ENCODE results near the gene MDFIC. TPM values are rescaled to one million over a fixed set of nuclear protein-coding genes. Genes with fewer than 3 reads are reported as not detected.

Gene MDFIC
- total and polyA plus RNA-seq, 2 donors (not counting 1 experiment from before 2014, with no cell fraction given), result 19.6 to 66.1 TPM

- peaks cover 19% of the 10 kb centered on the region in 2 donors for H3K4me1 ChIP-seq (ENCODE audit: control insufficient read depth in 2 of 2, insufficient read depth in 2 of 2, low read length in 2 of 2)
Observed at GRCh38 chr7:115005953-115006352, 84.1 kb downstream of the MDFIC start.

GRCh38 chr7:115007751-115008150 lies 85.9 kb downstream of the MDFIC start:
- Mint-ChIP-seq H3K27me3 (no peaks in the 10 kb centered on the region), H3K4me3 (no peak overlapping the region), H3K27ac (no peak overlapping the region), H3K9me3 (ENCODE audit: insufficient read depth) (no peaks in the 10 kb centered on the region), H3K4me1 (peaks cover 27% of the 10 kb centered on the region)
- Histone ChIP-seq H3K27me3 (replicated peaks in 1 of 4; ENCODE audit: control extremely low read depth in 1 of 4, control insufficient read depth in 3 of 4, insufficient read depth in 4 of 4, low read length in 3 of 4) (no peaks in the 10 kb centered on the region), H3K79me2 (ENCODE audit: control insufficient read depth, insufficient read depth, low read length) (peaks cover 4% of the 10 kb centered on the region), H3K9ac (ENCODE audit: low read length) (no peak overlapping the region), H3K27ac (ENCODE audit: low read length in 2 of 2) (peak overlapping the region in 1 of 2 donors; percentile 38), H3K4me2 (replicated peaks; ENCODE audit: low read depth, low read length, poor library complexity, severe bottlenecking) (no peak overlapping the region), H4K20me1 (ENCODE audit: control insufficient read depth, insufficient read depth, low read length, poor library complexity, severe bottlenecking) (no peaks in the 10 kb centered on the region), H2AFZ (ENCODE audit: insufficient read depth, low read depth, low read length, poor library complexity, severe bottlenecking) (no peak overlapping the region), H3K36me3 (replicated peaks in 1 of 2; ENCODE audit: control extremely low read depth in 1 of 2, control insufficient read depth in 1 of 2, extremely low read depth in 1 of 2, insufficient read depth in 2 of 2, low read length in 1 of 2) (peaks cover 0 to 12% of the 10 kb centered on the region in 2 experiments), H3K4me3 (ENCODE audit: control extremely low read depth in 1 of 5, extremely low read depth in 1 of 5, insufficient read depth in 1 of 5, low read depth in 2 of 5, low read length in 4 of 5) (no peak overlapping the region), H3K9me3 (ENCODE audit: control extremely low read depth in 1 of 3, control insufficient read depth in 2 of 3, insufficient read depth in 1 of 3, low read length in 2 of 3) (no peaks in the 10 kb centered on the region), H3K4me1 (ENCODE audit: control insufficient read depth in 2 of 2, insufficient read depth in 2 of 2, low read length in 2 of 2) (peaks cover 19% of the 10 kb centered on the region in 2 donors)
- DNase-seq (no peak), ATAC-seq (ENCODE audit: low read depth) (no peak)
- intact Hi-C loops (cut with micrococcal nuclease), result no loop called here
- no peak for TF ChIP-seq EZH2 (IDR thresholded peaks at IDR 0.05; ENCODE audit: borderline replicate concordance, insufficient read depth, low read depth, low read length, poor library complexity, severe bottlenecking)
- no peak for TF ChIP-seq CTCF (IDR thresholded peaks at IDR 0.05)
- CTCF ChIA-PET, result interaction anchor here (2.4 kb wide), 1 partner anchor 142 kb away, joined by 10 read pairs; no protein-coding TSS in a partner anchor
- POLR2A ChIA-PET, result no interaction called here
- WGBS (ENCODE audit: insufficient coverage), result 90% methylated on average over 2 of the region's 7 CpGs

More at GRCh38 chr7:115005953-115006352, 84.1 kb downstream of the MDFIC start:
- DNase-seq, result no peak
- Mint-ChIP-seq H3K27ac (no peak overlapping the region), H3K27me3 (no peaks in the 10 kb centered on the region), H3K4me1 (peaks cover 27% of the 10 kb centered on the region), H3K9me3 (ENCODE audit: insufficient read depth) (no peaks in the 10 kb centered on the region), H3K4me3 (no peak overlapping the region)
- ChIA-PET POLR2A (no interaction called here), CTCF (no interaction called here)
- Histone ChIP-seq H3K4me3 (ENCODE audit: control extremely low read depth in 1 of 5, extremely low read depth in 1 of 5, insufficient read depth in 1 of 5, low read depth in 2 of 5, low read length in 4 of 5) (no peak overlapping the region), H3K4me2 (replicated peaks; ENCODE audit: low read depth, low read length, poor library complexity, severe bottlenecking) (no peak overlapping the region), H3K36me3 (replicated peaks in 1 of 2; ENCODE audit: control extremely low read depth in 1 of 2, control insufficient read depth in 1 of 2, extremely low read depth in 1 of 2, insufficient read depth in 2 of 2, low read length in 1 of 2) (peaks cover 0 to 17% of the 10 kb centered on the region in 2 experiments), H3K9ac (ENCODE audit: low read length) (no peak overlapping the region), H3K79me2 (ENCODE audit: control insufficient read depth, insufficient read depth, low read length) (peaks cover 4% of the 10 kb centered on the region), H3K9me3 (ENCODE audit: control extremely low read depth in 1 of 3, control insufficient read depth in 2 of 3, insufficient read depth in 1 of 3, low read length in 2 of 3) (no peaks in the 10 kb centered on the region), H3K27ac (ENCODE audit: low read length in 2 of 2) (no peak overlapping the region), H2AFZ (ENCODE audit: insufficient read depth, low read depth, low read length, poor library complexity, severe bottlenecking) (no peak overlapping the region), H3K27me3 (replicated peaks in 1 of 4; ENCODE audit: control extremely low read depth in 1 of 4, control insufficient read depth in 3 of 4, insufficient read depth in 4 of 4, low read length in 3 of 4) (no peaks in the 10 kb centered on the region), H4K20me1 (ENCODE audit: control insufficient read depth, insufficient read depth, low read length, poor library complexity, severe bottlenecking) (no peaks in the 10 kb centered on the region)
- WGBS (ENCODE audit: insufficient coverage), result 98% methylated on average over 4 of the region's 4 CpGs
- intact Hi-C loops (cut with micrococcal nuclease), result no loop called here
- TF ChIP-seq CTCF (IDR thresholded peaks at IDR 0.05) (no peak), EZH2 (IDR thresholded peaks at IDR 0.05; ENCODE audit: borderline replicate concordance, insufficient read depth, low read depth, low read length, poor library complexity, severe bottlenecking) (no peak)
- ATAC-seq (ENCODE audit: low read depth), result no peak

All from B cell (primary cell).